HG03520 (cell line): ENCODE measurements around the gene DGCR6.
"Not testable (repeated sequence)": the region's sequence is repeated elsewhere in the genome, so short reads cannot be mapped to it uniquely, and the experiment has no call there.

Experiments
- ATAC-seq: cut with Tn5 transposase; IDR thresholded peaks from one replicate; pipeline ENCODE4 v1.9.1; 2021; ENCODE audit warnings: mild to moderate bottlenecking, moderate library complexity; ENCODE audit not compliant: unreplicated experiment

DGCR6 gene

GRCh38 chr22:18959741-18960140 lies 53.6 kb downstream of the DGCR6 start:
- ATAC-seq: not testable (repeated sequence)

- ATAC-seq: not testable (repeated sequence)
Observed at GRCh38 chr22:18960166-18960820, 54.2 kb downstream of the DGCR6 start.

- ATAC-seq: not testable (repeated sequence)
Observed at GRCh38 chr22:18961201-18961600, 55.1 kb downstream of the DGCR6 start.
